Lung (tissue), 12 donors: Measurements from ENCODE around the gene ARHGAP42. TPM values are rescaled to one million over a fixed set of nuclear protein-coding genes. Genes with fewer than 3 reads are reported as not detected.
"Not testable (repeated sequence)": the region's sequence is repeated elsewhere in the genome, so short reads cannot be mapped to it uniquely, and the experiment has no call there.

Experiments used
- ATAC-seq: fragments of 200-7000 bp; cut with Tn5 transposase; one replicate; pipeline ENCODE4 v1.9.1; 2020; ENCODE audit warnings: moderate number of reproducible peaks; ENCODE audit not compliant: insufficient read depth, low FRiP score
- DNase-seq, 3 donors: peaks; one replicate each; pipeline ENCODE4 v3.0.0-alpha.2; 2013 to 2017
- H3K27ac ChIP-seq, 2 donors: one replicate each; pipeline ENCODE4 v1.5.1; 2013; ENCODE audit warnings: mild to moderate bottlenecking in 2 of 2, moderate library complexity in 2 of 2, control low read depth in 1 of 2, inconsistent platforms in 1 of 2, low read depth in 1 of 2, low read length in 1 of 2
- H3K27me3 ChIP-seq, 3 donors: one replicate each; pipeline ENCODE4 v1.5.1; 2013; ENCODE audit warnings: low read length in 2 of 3; ENCODE audit not compliant: control insufficient read depth in 3 of 3, insufficient read depth in 3 of 3
- H3K36me3 ChIP-seq, 4 donors: one replicate each; pipeline ENCODE4 v1.5.1; 2013; ENCODE audit warnings: low read length in 4 of 4, mild to moderate bottlenecking in 1 of 4, moderate library complexity in 1 of 4; ENCODE audit not compliant: control insufficient read depth in 4 of 4, insufficient read depth in 4 of 4
- H3K4me1 ChIP-seq, 5 donors: one replicate each; pipeline ENCODE4 v1.5.1; 2013; ENCODE audit warnings: low read length in 5 of 5, mild to moderate bottlenecking in 2 of 5, moderate library complexity in 1 of 5; ENCODE audit not compliant: control insufficient read depth in 5 of 5, insufficient read depth in 5 of 5
- H3K4me3 ChIP-seq: one replicate; pipeline ENCODE4 v1.5.1; 2013; ENCODE audit warnings: mild to moderate bottlenecking, control low read depth, moderate library complexity
- H3K9ac ChIP-seq, 2 donors: one replicate each; pipeline ENCODE4 v1.5.1; 2013; ENCODE audit warnings: low read length in 2 of 2, control low read depth in 1 of 2; ENCODE audit not compliant: insufficient read depth in 1 of 2
- H3K9me3 ChIP-seq, 4 donors: one replicate each; pipeline ENCODE4 v1.5.1; 2013; ENCODE audit warnings: low read length in 3 of 4, mild to moderate bottlenecking in 1 of 4, moderate library complexity in 1 of 4; ENCODE audit not compliant: control insufficient read depth in 4 of 4, insufficient read depth in 3 of 4
- WGBS, 2 donors: extraction: QIAGEN DNeasy Blood & Tissue Kit; methylation state at CpG; one replicate each; pipeline ENCODE4 v1.1.7; 2013; 5-methylcytosine and 5-hydroxymethylcytosine counted together
- polyA plus RNA-seq, 2 donors: library from polyadenylated mRNA; stranded (reverse); fragments of 200-250 nt; gene quantifications; one replicate each; pipeline ENCODE4 v1.2.1, GENCODE V29; 2013
- total RNA-seq, 2 donors: library from RNA; depleted of rRNA in 1 of 2; stranded (reverse); fragments of >200 nt in 1 of 2; gene quantifications; one replicate each; pipeline ENCODE4 v1.2.1, GENCODE V29; 2014 to 2021
- TF ChIP-seq, protein P1 (sequence below): IDR thresholded peaks from 2 replicates; pipeline ENCODE4 v1.5.1; 2012; ENCODE audit warnings: mild to moderate bottlenecking; ENCODE audit errors: control extremely low read depth, extremely low read depth
- donor health status: control.
- donor health status: control.
- donor health status: Bipolar disorder and iron deficiency.
- donor health status: healthy.
- donor health status: DM: yes; HTN: yes; CAD: no.

ARHGAP42 gene
- total and polyA plus RNA-seq, 4 donors: 4.1 to 58.6 (median 10.3) TPM

DNA sequence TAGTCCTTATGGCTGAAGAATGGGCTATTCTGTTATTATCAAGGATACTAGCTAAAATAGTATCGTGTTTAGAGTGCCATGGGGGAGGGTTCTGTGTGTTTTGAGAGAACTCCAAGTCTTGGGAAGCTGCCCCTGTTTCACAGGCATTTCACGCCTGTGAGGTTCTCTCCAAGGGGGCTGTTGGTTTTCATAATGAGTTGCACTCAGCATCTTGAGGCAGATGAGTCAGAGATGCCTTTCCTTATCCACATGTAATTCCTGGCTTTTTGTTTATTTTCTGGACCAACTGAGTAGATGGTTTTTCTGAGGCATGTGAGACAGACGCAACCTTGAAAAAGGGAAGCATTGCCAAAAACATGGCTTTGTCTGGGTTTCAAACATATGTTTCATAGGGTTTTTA lies 203.7 kb downstream of the ARHGAP42 start:
- no peaks in the 10 kb centered on the region for H3K36me3 ChIP-seq
- peaks cover 0 to 11% (median 0%) of the 10 kb centered on the region in 5 donors for H3K4me1 ChIP-seq
- no peaks in the 10 kb centered on the region for H3K27me3 ChIP-seq
- TF ChIP-seq, protein P1, sequence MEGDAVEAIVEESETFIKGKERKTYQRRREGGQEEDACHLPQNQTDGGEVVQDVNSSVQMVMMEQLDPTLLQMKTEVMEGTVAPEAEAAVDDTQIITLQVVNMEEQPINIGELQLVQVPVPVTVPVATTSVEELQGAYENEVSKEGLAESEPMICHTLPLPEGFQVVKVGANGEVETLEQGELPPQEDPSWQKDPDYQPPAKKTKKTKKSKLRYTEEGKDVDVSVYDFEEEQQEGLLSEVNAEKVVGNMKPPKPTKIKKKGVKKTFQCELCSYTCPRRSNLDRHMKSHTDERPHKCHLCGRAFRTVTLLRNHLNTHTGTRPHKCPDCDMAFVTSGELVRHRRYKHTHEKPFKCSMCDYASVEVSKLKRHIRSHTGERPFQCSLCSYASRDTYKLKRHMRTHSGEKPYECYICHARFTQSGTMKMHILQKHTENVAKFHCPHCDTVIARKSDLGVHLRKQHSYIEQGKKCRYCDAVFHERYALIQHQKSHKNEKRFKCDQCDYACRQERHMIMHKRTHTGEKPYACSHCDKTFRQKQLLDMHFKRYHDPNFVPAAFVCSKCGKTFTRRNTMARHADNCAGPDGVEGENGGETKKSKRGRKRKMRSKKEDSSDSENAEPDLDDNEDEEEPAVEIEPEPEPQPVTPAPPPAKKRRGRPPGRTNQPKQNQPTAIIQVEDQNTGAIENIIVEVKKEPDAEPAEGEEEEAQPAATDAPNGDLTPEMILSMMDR: no peak
- WGBS, 2 donors: 63 to 83% methylated on average over 3 of the region's 3 CpGs
- no peaks in the 10 kb centered on the region for H3K9me3 ChIP-seq
- no peak overlapping the region for H3K9ac ChIP-seq
- DNase-seq (no peak), ATAC-seq (peak; percentile 4)
- no peak overlapping the region for H3K4me3 ChIP-seq
- no peak overlapping the region for H3K27ac ChIP-seq

DNA sequence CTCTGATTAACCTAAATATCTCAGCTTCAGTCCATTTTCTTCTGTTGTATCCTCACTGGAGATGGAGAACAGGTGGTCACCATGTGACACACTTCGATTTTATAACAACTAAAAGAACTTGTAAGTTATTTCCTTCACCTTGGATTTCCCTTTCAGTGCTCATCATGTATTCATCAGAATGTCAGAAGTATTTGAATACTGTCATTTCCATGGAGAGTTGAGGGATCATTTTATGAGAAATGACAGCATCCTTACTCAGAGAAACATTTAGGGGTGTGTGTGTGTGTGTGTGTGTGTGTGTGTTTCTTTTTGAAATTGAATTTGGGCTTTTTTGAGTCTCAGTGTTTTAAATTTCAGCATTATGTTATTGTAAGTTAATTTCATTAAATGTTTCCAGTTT lies 205.8 kb downstream of the ARHGAP42 start:
- Histone ChIP-seq H3K27ac (no peak overlapping the region), H3K4me1 (peaks cover 0 to 11% (median 0%) of the 10 kb centered on the region in 5 donors), H3K4me3 (no peak overlapping the region), H3K36me3 (no peaks in the 10 kb centered on the region), H3K9me3 (no peaks in the 10 kb centered on the region), H3K27me3 (no peaks in the 10 kb centered on the region), H3K9ac (no peak overlapping the region)
- TF ChIP-seq, protein P1: no peak
- 70 to 75% methylated on average over 1 of the region's 1 CpG for WGBS, 2 donors
- DNase-seq: no peak
- ATAC-seq: no peak

- Histone ChIP-seq H3K4me3 (no peak overlapping the region), H3K36me3 (no peaks in the 10 kb centered on the region), H3K9me3 (no peaks in the 10 kb centered on the region), H3K27ac (no peak overlapping the region), H3K4me1 (peaks cover 0 to 4% (median 0%) of the 10 kb centered on the region in 5 donors), H3K27me3 (no peaks in the 10 kb centered on the region), H3K9ac (no peak overlapping the region)
- no peak for DNase-seq
- TF ChIP-seq, protein P1: no peak
- no peak for ATAC-seq
- WGBS, 2 donors: 89 to 90% methylated on average over 1 of the region's 1 CpG
Observed at GRCh38 chr11:100895449-100895848, 208.4 kb downstream of the ARHGAP42 start.

GRCh38 chr11:100895976-100896375 lies 208.9 kb downstream of the ARHGAP42 start:
- not testable (repeated sequence) for H3K9ac ChIP-seq, H3K27me3 ChIP-seq, H3K36me3 ChIP-seq, H3K9me3 ChIP-seq, DNase-seq, H3K4me3 ChIP-seq, H3K27ac ChIP-seq, ATAC-seq, H3K4me1 ChIP-seq
- WGBS, 2 donors: 89 to 97% methylated on average over 1 of the region's 1 CpG

DNA sequence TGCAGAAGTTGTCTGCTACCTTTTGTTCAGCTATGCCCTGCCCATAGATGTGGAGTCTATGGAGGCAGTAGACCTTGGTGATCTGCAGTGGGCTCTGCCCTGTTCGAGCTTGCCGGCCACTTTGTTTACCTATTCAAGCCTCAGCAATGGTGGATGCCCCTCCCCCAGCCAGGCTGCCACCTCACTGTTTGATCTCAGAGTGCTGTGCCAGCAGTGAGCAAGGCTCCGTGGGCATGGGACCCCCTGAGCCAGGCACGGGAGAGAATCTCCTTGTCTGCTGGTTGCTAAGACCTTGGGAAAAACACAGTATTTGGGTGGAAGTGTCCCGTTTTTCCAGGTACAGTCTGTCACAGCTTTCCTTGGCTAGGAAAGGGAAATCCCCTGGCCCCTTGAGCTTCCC lies 214.4 kb downstream of the ARHGAP42 start:
- not testable (repeated sequence) for H3K4me3 ChIP-seq, H3K27ac ChIP-seq, H3K9me3 ChIP-seq, H3K9ac ChIP-seq, H3K27me3 ChIP-seq, H3K4me1 ChIP-seq, H3K36me3 ChIP-seq, DNase-seq, ATAC-seq
- 71 to 84% methylated on average over 5 of the region's 5 CpGs for WGBS, 2 donors
